Glutamatergic neuron (in vitro differentiated cells): Measurements from ENCODE around the gene TPRG1. TPM values are rescaled to one million over a fixed set of nuclear protein-coding genes. Genes with fewer than 3 reads are reported as not detected.

Experiments used
- DNase-seq: peaks from one replicate; pipeline ENCODE4 v3.0.0; 2022
- H3K27ac Mint-ChIP-seq: one replicate; pipeline ENCODE4 v1.8.0; 2020; ENCODE audit warnings: mild to moderate bottlenecking, mixed read lengths, inconsistent platforms; ENCODE audit not compliant: unreplicated experiment
- H3K27me3 Mint-ChIP-seq: one replicate; pipeline ENCODE4 v1.8.0; 2020; ENCODE audit warnings: mild to moderate bottlenecking, moderate library complexity, mixed read lengths, inconsistent platforms; ENCODE audit not compliant: unreplicated experiment
- H3K36me3 Mint-ChIP-seq: one replicate; pipeline ENCODE4 v1.8.0; 2020; ENCODE audit warnings: mild to moderate bottlenecking, mixed read lengths, inconsistent platforms; ENCODE audit not compliant: unreplicated experiment
- H3K4me1 Mint-ChIP-seq: one replicate; pipeline ENCODE4 v1.8.0; 2020; ENCODE audit warnings: mild to moderate bottlenecking, low read depth, mixed read lengths, inconsistent platforms; ENCODE audit not compliant: unreplicated experiment
- H3K4me3 Mint-ChIP-seq: one replicate; pipeline ENCODE4 v1.8.0; 2020; ENCODE audit warnings: mild to moderate bottlenecking, mixed read lengths, inconsistent platforms; ENCODE audit not compliant: unreplicated experiment
- H3K9me3 Mint-ChIP-seq: one replicate; pipeline ENCODE4 v1.8.0; 2020; ENCODE audit warnings: mild to moderate bottlenecking, moderate library complexity, mixed read lengths, inconsistent platforms; ENCODE audit not compliant: unreplicated experiment
- CTCF ChIP-seq: fragments of 200-600 bp; sonication (generic); IDR thresholded peaks from one replicate; pipeline ENCODE4 v1.5.0; 2021; ENCODE audit not compliant: partially characterized antibody, unreplicated experiment
- long read RNA-seq: library from polyadenylated mRNA; unstranded; transcript quantifications from one replicate; pipeline ENCODE4 v2.0.0, GENCODE V29; 2020; ENCODE audit not compliant: unreplicated experiment
- total RNA-seq: library from RNA; stranded (reverse); fragmentation: NEBNext Ultra II Directional; extraction: Animal tissue kit (Norgen Biotek cat#: 25700); gene quantifications from one replicate; pipeline ENCODE4 v1.2.1, GENCODE V29; 2021; ENCODE audit not compliant: unreplicated experiment

The TPRG1 gene
- total RNA-seq = 1.3 TPM
- long read RNA-seq, partial matches to known transcripts = 0 of 1 reads
- long read RNA-seq, other reads (novel, unspliced or antisense) = 1 of 1 reads

- no peaks in the 10 kb centered on the region for H3K27me3 Mint-ChIP-seq
- no peaks in the 10 kb centered on the region for H3K36me3 Mint-ChIP-seq
- H3K27ac Mint-ChIP-seq = no peak within 1 kb of the TSS
- TF ChIP-seq CTCF = no peak
- DNase-seq = no peak
- H3K4me1 Mint-ChIP-seq = no peaks in the 10 kb centered on the region
- no peak within 1 kb of the TSS for H3K4me3 Mint-ChIP-seq
- no peaks in the 10 kb centered on the region for H3K9me3 Mint-ChIP-seq
Measured at GRCh38 chr3:189171707-189172106, at the start of gene TPRG1. Gene TPRG1, plus strand, starts transcription at chr3:189171971. Its CDS starts 35,414 bp downstream, at chr3:189207385.

- Mint-ChIP-seq H3K9me3 (peaks cover 4% of the 10 kb centered on the region), H3K36me3 (peaks cover 8% of the 10 kb centered on the region), H3K4me1 (no peaks in the 10 kb centered on the region), H3K27me3 (no peaks in the 10 kb centered on the region), H3K27ac (no peak overlapping the region), H3K4me3 (no peak overlapping the region)
- DNase-seq = no peak
- no peak for TF ChIP-seq CTCF
Measured at GRCh38 chr3:189122110-189122509, 49.7 kb upstream of the TPRG1 start.

GRCh38 chr3:189122526-189123205 lies 49.1 kb upstream of the TPRG1 start:
- TF ChIP-seq CTCF = no peak
- Mint-ChIP-seq H3K27ac (no peak overlapping the region), H3K9me3 (peaks cover 4% of the 10 kb centered on the region), H3K4me1 (no peaks in the 10 kb centered on the region), H3K36me3 (peaks cover 7% of the 10 kb centered on the region), H3K4me3 (no peak overlapping the region), H3K27me3 (no peaks in the 10 kb centered on the region)
- DNase-seq = no peak

- Mint-ChIP-seq H3K9me3 (no peaks in the 10 kb centered on the region), H3K27ac (no peak overlapping the region), H3K27me3 (no peaks in the 10 kb centered on the region), H3K36me3 (no peaks in the 10 kb centered on the region), H3K4me3 (no peak overlapping the region), H3K4me1 (no peaks in the 10 kb centered on the region)
- no peak for TF ChIP-seq CTCF
- DNase-seq = no peak
Measured at GRCh38 chr3:189123595-189124387, 48.0 kb upstream of the TPRG1 start.

GRCh38 chr3:189132231-189132671 lies 39.5 kb upstream of the TPRG1 start:
- H3K4me3 Mint-ChIP-seq = no peak overlapping the region
- no peak for TF ChIP-seq CTCF
- H3K4me1 Mint-ChIP-seq = no peaks in the 10 kb centered on the region
- no peak overlapping the region for H3K27ac Mint-ChIP-seq
- DNase-seq = no peak
- H3K36me3 Mint-ChIP-seq = no peaks in the 10 kb centered on the region
- H3K9me3 Mint-ChIP-seq = no peaks in the 10 kb centered on the region
- H3K27me3 Mint-ChIP-seq = no peaks in the 10 kb centered on the region
